HepG2 (cell line): ENCODE results near the gene NDUFV1. TPM values are rescaled to one million over a fixed set of nuclear protein-coding genes. Genes with fewer than 3 reads are reported as not detected.
A peak's percentile ranks its signal among the peaks of the same experiment; 100 is the strongest.
"Not testable (repeated sequence)": the region's sequence is repeated elsewhere in the genome, so short reads cannot be mapped to it uniquely, and the experiment has no call there.

Source experiments
- ATAC-seq: fragments of 200-7000 bp; cut with Tn5 transposase; 3 replicates; pipeline ENCODE4 v1.9.1; 2020; ENCODE audit warnings: mild to moderate bottlenecking, moderate library complexity
- BruUV-seq: library from RNA; stranded (reverse); fragments of 400-500 nt; replicated peaks from 2 replicates; lab custom pipeline; 2021; lab: Mats Ljungman, UMichigan
- CTCF ChIA-PET: fragments of 300-600 bp; formaldehyde crosslinking; extraction: SDS; loops from one replicate; lab custom pipeline; 2021; ENCODE audit warnings: low total read pairs, inconsistent platforms, low intra/inter-chr PET ratio; lab: Yijun Ruan, JAX
- POLR2A ChIA-PET: fragments of 350-600 bp; sonication (Branson Sonifier 250); formaldehyde crosslinking; loops from one replicate; lab custom pipeline; 2020; ENCODE audit warnings: antibody characterized with exemption, inconsistent platforms; lab: Yijun Ruan, JAX
- DNase-seq: peaks from one replicate; pipeline ENCODE4 v3.0.0-alpha.2; 2015; ENCODE audit warnings: low spot score
- FAIRE-seq: peaks from 3 replicates; lab custom pipeline; 2011; peaks lifted over from hg19 to GRCh38; lab: Jason Lieb, UNC
- H2AFZ ChIP-seq: one replicate; pipeline ENCODE4 v1.6.1; 2011; ENCODE audit warnings: low read length, inconsistent platforms
- H3K27ac ChIP-seq: fragments of 300-600 bp; 3 replicates; pipeline ENCODE4 v1.8.0; 2011; ENCODE audit warnings: mixed run types, mild to moderate bottlenecking, mixed read lengths, low read length, inconsistent platforms; ENCODE audit not compliant: insufficient read depth; ENCODE audit errors: extremely low read length
- H3K27me3 ChIP-seq, 2 experiments: fragments of 200-600 bp in 1 of 2; 2 replicates in 1 of 2; 3 replicates in 1 of 2; pipeline versions ENCODE4 v1.6.0 to v1.8.0; 2011; ENCODE audit warnings: low read length in 2 of 2, mild to moderate bottlenecking in 2 of 2, moderate library complexity in 2 of 2, inconsistent platforms in 1 of 2; ENCODE audit not compliant: insufficient read depth in 2 of 2, control insufficient read depth in 1 of 2
- H3K36me3 ChIP-seq, 2 experiments: fragments of 200-600 bp in 1 of 2; replicated peaks in 1 of 2; 2 replicates in 1 of 2; 3 replicates in 1 of 2; pipeline versions ENCODE4 v1.5.1 to v1.8.0; 2011; ENCODE audit warnings: low read length in 2 of 2, inconsistent platforms in 1 of 2; ENCODE audit not compliant: insufficient read depth in 2 of 2, control insufficient read depth in 1 of 2
- H3K4me1 ChIP-seq: 2 replicates; pipeline ENCODE4 v1.5.1; 2012; ENCODE audit warnings: low read length, inconsistent platforms; ENCODE audit not compliant: insufficient read depth
- H3K4me2 ChIP-seq: 2 replicates; pipeline ENCODE4 v1.6.0; 2011; ENCODE audit warnings: low read depth, low read length, inconsistent platforms
- H3K4me3 ChIP-seq, 3 experiments: fragments of 200-600 bp in 1 of 3; sonication (generic), shearing (Covaris generic) in 1 of 3; replicated peaks in 1 of 3; 2 replicates each; pipeline ENCODE4 v1.5.1; 2011 to 2016; ENCODE audit warnings: low read length in 3 of 3, inconsistent platforms in 2 of 3, low read depth in 2 of 3, mild to moderate bottlenecking in 2 of 3, control low read depth in 1 of 3, mixed read lengths in 1 of 3; ENCODE audit not compliant: insufficient read depth in 1 of 3
- H3K79me2 ChIP-seq: one replicate; pipeline ENCODE4 v1.6.1; 2011; ENCODE audit warnings: low read length, inconsistent platforms; ENCODE audit not compliant: insufficient read depth
- H3K9ac ChIP-seq: 2 replicates; pipeline ENCODE4 v1.6.0; 2011; ENCODE audit warnings: mild to moderate bottlenecking, low read depth, low read length, inconsistent platforms; ENCODE audit not compliant: insufficient read depth
- H3K9me3 ChIP-seq: 2 replicates; pipeline ENCODE4 v1.5.1; 2012; ENCODE audit warnings: mild to moderate bottlenecking, low read length
- H4K20me1 ChIP-seq: 2 replicates; pipeline ENCODE4 v1.6.0; 2011; ENCODE audit warnings: inconsistent platforms, mild to moderate bottlenecking, low read length, moderate library complexity; ENCODE audit not compliant: insufficient read depth
- KDM2A ChIP-seq: sonication (generic); formaldehyde crosslinking; IDR thresholded peaks from 2 replicates; pipeline ENCODE4 v1.4.0; 2020; ENCODE audit warnings: low read depth, missing genetic modification reagents, borderline replicate concordance
- NFYB ChIP-seq: sonication (generic); formaldehyde crosslinking; IDR thresholded peaks from 2 replicates; pipeline ENCODE4 v1.4.0; 2020; ENCODE audit warnings: missing genetic modification reagents
- NFYC ChIP-seq: IDR thresholded peaks from 2 replicates; pipeline ENCODE4 v1.6.1; 2016; ENCODE audit warnings: missing genetic modification reagents, missing compliant biosample characterization
- ZBTB37 ChIP-seq: sonication (generic); formaldehyde crosslinking; IDR thresholded peaks from 2 replicates; pipeline ENCODE4 v1.4.0; 2020; ENCODE audit warnings: mild to moderate bottlenecking, missing genetic modification reagents
- ZBTB38 ChIP-seq: sonication (generic); formaldehyde crosslinking; IDR thresholded peaks from 2 replicates; pipeline ENCODE4 v1.5.1; 2020; ENCODE audit warnings: mild to moderate bottlenecking, missing genetic modification reagents
- ZNF547 ChIP-seq: sonication (generic); formaldehyde crosslinking; IDR thresholded peaks from 2 replicates; pipeline ENCODE4 v1.5.1; 2020; ENCODE audit warnings: mild to moderate bottlenecking, missing genetic modification reagents
- ZNF768 ChIP-seq: sonication (generic); formaldehyde crosslinking; IDR thresholded peaks from 2 replicates; pipeline ENCODE4 v1.4.0; 2020; ENCODE audit warnings: missing genetic modification reagents
- ZSCAN9 ChIP-seq: IDR thresholded peaks from 2 replicates; pipeline ENCODE4 v1.6.1; 2016; ENCODE audit warnings: borderline replicate concordance
- WGBS: methylation state at CpG from one replicate; pipeline ENCODE4 v1.1.6; 2017; ENCODE audit warnings: low lambda C conversion rate; 5-methylcytosine and 5-hydroxymethylcytosine counted together
- in situ Hi-C: cut with HindIII; loops from 2 replicates; pipeline ENCODE4 v1.10.0; 2017; ENCODE audit warnings: low pct_unique_long_range_greater_than_20kb; ENCODE audit not compliant: extremely low pct_ligation_motif_present
- intact Hi-C: fragments of 100-400 bp; cut with micrococcal nuclease; formaldehyde crosslinking; loops from one replicate; pipeline ENCODE4 v1.10.0; 2022; ENCODE audit not compliant: unreplicated experiment
- polyA plus RNA-seq, 8 experiments: library from polyadenylated mRNA; depleted of rRNA in 3 of 8; stranded (reverse) in 7 of 8; unstranded in 1 of 8; fragments of >200 nt; fragmentation: Illumina TruSeq in 4 of 8; extraction: Trizol in 4 of 8; gene quantifications; 2 replicates each; pipeline versions ENCODE4 v1.2.1 to v1.2.3, GENCODE V29; 2011 to 2016; ENCODE audit warnings: low read depth in 4 of 8, missing spikeins in 1 of 8, mixed read lengths in 1 of 8; ENCODE audit not compliant: insufficient read depth in 1 of 8
- total RNA-seq, 5 experiments: library from RNA; depleted of rRNA; stranded (reverse); fragments of >200 nt; fragmentation: Illumina TruSeq; extraction: Trizol; gene quantifications; 2 replicates each; pipeline ENCODE4 v1.2.3, GENCODE V29; 2016; ENCODE audit warnings: low read depth in 1 of 5
- TF ChIP-seq, protein P1 (sequence below): sonication (generic); formaldehyde crosslinking; IDR thresholded peaks from 2 replicates; pipeline ENCODE4 v1.4.0; 2020; ENCODE audit warnings: missing genetic modification reagents

Gene NDUFV1
- total and polyA plus RNA-seq, 2 of the 13 experiments (the other 11 are each of a cell fraction or from before 2014, with no cell fraction given) = 88.9 to 137 TPM

GRCh38 chr11:67626131-67626833 is 19.5 kb downstream of the NDUFV1 start:
- H3K4me3 ChIP-seq, H3K9me3 ChIP-seq, BruUV-seq, intact Hi-C loops, H3K27ac ChIP-seq, FAIRE-seq, H3K79me2 ChIP-seq, H3K27me3 ChIP-seq, in situ Hi-C loops, H3K4me2 ChIP-seq, ATAC-seq, H2AFZ ChIP-seq, CTCF ChIA-PET, H4K20me1 ChIP-seq: not testable (repeated sequence)
- peaks cover 38% of the 10 kb centered on the region for H3K4me1 ChIP-seq
- POLR2A ChIA-PET = interaction anchor here (1.6 kb wide), 1 partner anchor 9 kb away, joined by 5 read pairs; no protein-coding TSS in a partner anchor
- 94% methylated on average over 9 of the region's 10 CpGs for WGBS
- peak; percentile 64 for TF ChIP-seq NFYC (CRISPR knock-in tag)
- 0 out of 2 replicates have a peak, but pooled peaks have one; percentile 22 for TF ChIP-seq ZBTB38 (CRISPR knock-in tag)
- TF ChIP-seq NFYB (CRISPR knock-in tag) = peak; percentile 70
- TF ChIP-seq, all 625 proteins: peak for 3; not testable (repeated sequence) for 622
- H3K36me3 ChIP-seq, DNase-seq, H3K9ac ChIP-seq: not testable (repeated sequence)

- POLR2A ChIA-PET = interaction anchor here (1.6 kb wide), 1 partner anchor 10 kb away, joined by 5 read pairs; no protein-coding TSS in a partner anchor
- no peaks in the 10 kb centered on the region for H3K36me3 ChIP-seq
- no peaks in the 10 kb centered on the region for H3K9me3 ChIP-seq
- in situ Hi-C loops = no loop called here
- no peak overlapping the region for H3K9ac ChIP-seq
- no peak overlapping the region for H3K27ac ChIP-seq
- intact Hi-C loops = no loop called here
- 97% methylated on average over 9 of the region's 10 CpGs for WGBS
- CTCF ChIA-PET = no interaction called here
- BruUV-seq = no TSS peak
- no peak for DNase-seq
- H3K4me1 ChIP-seq = peaks cover 45% of the 10 kb centered on the region
- no peak overlapping the region for H3K4me2 ChIP-seq
- no peaks in the 10 kb centered on the region for H3K27me3 ChIP-seq
- TF ChIP-seq ZNF547 (CRISPR knock-in tag) (no peak), KDM2A (no peak), ZSCAN9 (CRISPR knock-in tag) (no peak), ZNF768 (CRISPR knock-in tag) (no peak), ZBTB37 (no peak)
- TF ChIP-seq, protein P1, sequence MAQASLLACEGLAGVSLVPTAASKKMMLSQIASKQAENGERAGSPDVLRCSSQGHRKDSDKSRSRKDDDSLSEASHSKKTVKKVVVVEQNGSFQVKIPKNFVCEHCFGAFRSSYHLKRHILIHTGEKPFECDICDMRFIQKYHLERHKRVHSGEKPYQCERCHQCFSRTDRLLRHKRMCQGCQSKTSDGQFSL = no peak
- no peaks in the 10 kb centered on the region for H3K79me2 ChIP-seq
- no peaks in the 10 kb centered on the region for H4K20me1 ChIP-seq
- no peak for FAIRE-seq
- H2AFZ ChIP-seq = no peak overlapping the region
- ATAC-seq = no peak
- no peak overlapping the region for H3K4me3 ChIP-seq
Measured at GRCh38 chr11:67626970-67627369, 20.2 kb downstream of the NDUFV1 start.
